Caco-2 (cell line): ENCODE measurements around the gene KRTAP2-2. TPM values are rescaled to one million over a fixed set of nuclear protein-coding genes. Genes with fewer than 3 reads are reported as not detected.

Experiments used
- BruUV-seq: library from RNA; stranded (reverse); fragments of 400-500 nt; replicated peaks from 2 replicates; lab custom pipeline; 2021; lab: Mats Ljungman, UMichigan
- CTCF ChIA-PET: fragments of 300-600 bp; sonication (Branson Sonifier 250); formaldehyde crosslinking; loops from one replicate; lab custom pipeline; 2022; ENCODE audit warnings: antibody characterized with exemption; lab: Charles Lee
- POLR2A ChIA-PET: fragments of 300-600 bp; sonication (Branson Sonifier 250); formaldehyde crosslinking; loops from one replicate; lab custom pipeline; 2022; ENCODE audit warnings: antibody characterized with exemption; lab: Charles Lee
- DNase-seq, 2 experiments: peaks; one replicate each; pipeline versions ENCODE4 v3.0.0 to v3.0.0-alpha.2; 2020 to 2022
- H3K27me3 ChIP-seq: replicated peaks from 2 replicates; pipeline ENCODE4 v1.6.0; 2011; ENCODE audit warnings: low read length; ENCODE audit not compliant: control insufficient read depth, insufficient read depth
- H3K36me3 ChIP-seq: 2 replicates; pipeline ENCODE4 v1.5.1; 2011; ENCODE audit warnings: low read length; ENCODE audit not compliant: control insufficient read depth, insufficient read depth
- H3K4me1 ChIP-seq: fragments of 250-450 bp; sonication (Bioruptor Pico); 2 replicates; pipeline ENCODE4 v1.5.1; 2020; ENCODE audit warnings: mild to moderate bottlenecking
- H3K4me3 ChIP-seq: 2 replicates; pipeline ENCODE4 v1.5.1; 2011; ENCODE audit warnings: low read depth, mild to moderate bottlenecking, control low read depth, low read length
- H3K9me3 ChIP-seq: fragments of 250-450 bp; sonication (Bioruptor Pico); 2 replicates; pipeline ENCODE4 v1.5.1; 2020; ENCODE audit warnings: mild to moderate bottlenecking, moderate library complexity
- H3K27ac Mint-ChIP-seq: one replicate; pipeline ENCODE4 v1.8.0; 2022; ENCODE audit warnings: mixed read lengths; ENCODE audit not compliant: unreplicated experiment
- H3K27me3 Mint-ChIP-seq: one replicate; pipeline ENCODE4 v1.8.0; 2022; ENCODE audit warnings: mixed read lengths; ENCODE audit not compliant: insufficient read depth, unreplicated experiment
- H3K36me3 Mint-ChIP-seq: one replicate; pipeline ENCODE4 v1.8.0; 2022; ENCODE audit warnings: mild to moderate bottlenecking, mixed read lengths; ENCODE audit not compliant: insufficient read depth, unreplicated experiment
- H3K4me1 Mint-ChIP-seq: one replicate; pipeline ENCODE4 v1.8.0; 2022; ENCODE audit warnings: low read depth, mixed read lengths; ENCODE audit not compliant: unreplicated experiment
- H3K4me3 Mint-ChIP-seq: one replicate; pipeline ENCODE4 v1.8.0; 2022; ENCODE audit warnings: mild to moderate bottlenecking, moderate library complexity, mixed read lengths; ENCODE audit not compliant: unreplicated experiment
- H3K9me3 Mint-ChIP-seq: one replicate; pipeline ENCODE4 v1.8.0; 2022; ENCODE audit warnings: mixed read lengths; ENCODE audit not compliant: unreplicated experiment
- intact Hi-C: fragments of 100-400 bp; cut with micrococcal nuclease; formaldehyde crosslinking; loops from one replicate; pipeline ENCODE4 v1.10.0; 2022; ENCODE audit not compliant: unreplicated experiment
- total RNA-seq: library from RNA; stranded (reverse); gene quantifications from 2 replicates; pipeline ENCODE4 v1.2.3, GENCODE V29; 2022
- TF ChIP-seq, protein P1 (sequence below), 2 experiments: fragments of 200-600 bp in 1 of 2; IDR thresholded peaks; 1 replicate in 1 of 2; 2 replicates in 1 of 2; pipeline versions ENCODE4 v1.5.1 to v1.8.0; 2011 to 2022; ENCODE audit warnings: antibody characterized with exemption in 1 of 2, control low read depth in 1 of 2, inconsistent platforms in 1 of 2, low read depth in 1 of 2, low read length in 1 of 2, mild to moderate bottlenecking in 1 of 2, moderate library complexity in 1 of 2; ENCODE audit not compliant: insufficient read depth in 1 of 2, severe bottlenecking in 1 of 2, unreplicated experiment in 1 of 2

The KRTAP2-2 gene
- total RNA-seq, 1 experiment from 2014 or later = not detected

DNA sequence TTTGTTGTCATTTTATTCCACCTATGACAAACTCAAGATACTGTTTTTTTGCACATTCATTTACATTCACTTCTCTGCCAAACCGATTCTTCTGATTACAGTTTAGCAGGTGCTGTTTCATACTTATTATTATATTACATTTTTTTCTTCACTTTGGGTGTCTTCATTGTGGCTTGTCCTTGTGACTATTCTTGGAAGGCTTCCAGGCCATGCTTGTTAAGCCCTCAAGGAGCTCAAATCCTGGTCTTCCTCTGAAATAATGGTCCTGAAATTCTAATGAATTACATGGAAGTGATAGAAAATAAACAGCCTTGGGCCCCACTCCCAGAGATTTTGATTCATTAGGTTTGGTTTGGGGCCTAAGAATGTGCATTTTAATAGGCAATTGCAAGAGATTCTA is 9.3 kb upstream of the KRTAP2-2 start:
- no peak overlapping the region for H3K4me3 Mint-ChIP-seq
- H3K4me1 Mint-ChIP-seq = peaks cover 34% of the 10 kb centered on the region
- CTCF ChIA-PET = no interaction called here
- intact Hi-C loops = loop anchor here (10.0 kb wide), 2 partner anchors 220 to 260 kb away; no protein-coding TSS in a partner anchor
- H3K9me3 Mint-ChIP-seq = peaks cover 23% of the 10 kb centered on the region
- no peaks in the 10 kb centered on the region for H3K27me3 Mint-ChIP-seq
- Histone ChIP-seq H3K4me1 (peaks cover 32% of the 10 kb centered on the region), H3K36me3 (no peaks in the 10 kb centered on the region), H3K9me3 (peaks cover 5% of the 10 kb centered on the region; the same call in 1 of the 2 replicates), H3K27me3 (no peaks in the 10 kb centered on the region), H3K4me3 (no peak overlapping the region)
- TF ChIP-seq, protein P1, sequence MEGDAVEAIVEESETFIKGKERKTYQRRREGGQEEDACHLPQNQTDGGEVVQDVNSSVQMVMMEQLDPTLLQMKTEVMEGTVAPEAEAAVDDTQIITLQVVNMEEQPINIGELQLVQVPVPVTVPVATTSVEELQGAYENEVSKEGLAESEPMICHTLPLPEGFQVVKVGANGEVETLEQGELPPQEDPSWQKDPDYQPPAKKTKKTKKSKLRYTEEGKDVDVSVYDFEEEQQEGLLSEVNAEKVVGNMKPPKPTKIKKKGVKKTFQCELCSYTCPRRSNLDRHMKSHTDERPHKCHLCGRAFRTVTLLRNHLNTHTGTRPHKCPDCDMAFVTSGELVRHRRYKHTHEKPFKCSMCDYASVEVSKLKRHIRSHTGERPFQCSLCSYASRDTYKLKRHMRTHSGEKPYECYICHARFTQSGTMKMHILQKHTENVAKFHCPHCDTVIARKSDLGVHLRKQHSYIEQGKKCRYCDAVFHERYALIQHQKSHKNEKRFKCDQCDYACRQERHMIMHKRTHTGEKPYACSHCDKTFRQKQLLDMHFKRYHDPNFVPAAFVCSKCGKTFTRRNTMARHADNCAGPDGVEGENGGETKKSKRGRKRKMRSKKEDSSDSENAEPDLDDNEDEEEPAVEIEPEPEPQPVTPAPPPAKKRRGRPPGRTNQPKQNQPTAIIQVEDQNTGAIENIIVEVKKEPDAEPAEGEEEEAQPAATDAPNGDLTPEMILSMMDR (IDR thresholded peaks at IDR 0.05; ENCODE audit: insufficient read depth in 1 of 2, low read depth in 1 of 2, low read length in 1 of 2, severe bottlenecking in 1 of 2, unreplicated experiment in 1 of 2) = no peak
- POLR2A ChIA-PET = no interaction called here
- H3K27ac Mint-ChIP-seq = no peak overlapping the region
- H3K36me3 Mint-ChIP-seq = peaks cover 4% of the 10 kb centered on the region
- BruUV-seq = no TSS peak
- DNase-seq = no peak

DNA sequence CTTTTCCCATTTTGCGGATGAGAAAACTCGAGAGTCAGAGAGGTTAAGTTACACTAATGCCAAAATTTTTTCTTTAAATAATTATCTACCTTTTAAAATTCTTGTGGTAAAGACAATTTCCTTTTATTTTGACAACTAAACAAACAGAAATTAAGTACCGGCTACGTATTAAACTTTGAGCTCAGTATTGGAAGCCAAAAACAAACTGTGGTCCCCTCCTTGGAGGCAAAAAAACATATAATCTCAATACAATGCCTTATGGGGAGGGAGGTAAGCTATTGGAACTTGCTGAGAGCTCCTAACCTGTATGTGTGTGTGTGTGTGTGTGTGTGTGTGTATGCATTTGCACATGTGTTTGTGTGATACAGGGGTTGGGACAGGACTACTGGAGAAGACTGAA is 8.4 kb upstream of the KRTAP2-2 start:
- TF ChIP-seq, protein P1 (IDR thresholded peaks at IDR 0.05; ENCODE audit: insufficient read depth in 1 of 2, low read depth in 1 of 2, low read length in 1 of 2, severe bottlenecking in 1 of 2, unreplicated experiment in 1 of 2) = no peak
- BruUV-seq = no TSS peak
- Mint-ChIP-seq H3K36me3 (peaks cover 12% of the 10 kb centered on the region), H3K4me1 (peaks cover 42% of the 10 kb centered on the region), H3K27me3 (no peaks in the 10 kb centered on the region), H3K4me3 (no peak overlapping the region), H3K9me3 (peaks cover 23% of the 10 kb centered on the region), H3K27ac (peak overlapping the region; percentile 28)
- Histone ChIP-seq H3K4me1 (peaks cover 39% of the 10 kb centered on the region), H3K4me3 (no peak overlapping the region), H3K36me3 (no peaks in the 10 kb centered on the region), H3K27me3 (no peaks in the 10 kb centered on the region), H3K9me3 (peaks cover 5% of the 10 kb centered on the region; the same call in 1 of the 2 replicates)
- intact Hi-C loops = loop anchor here (10.0 kb wide), 2 partner anchors 221 to 261 kb away; no protein-coding TSS in a partner anchor
- CTCF ChIA-PET = no interaction called here
- POLR2A ChIA-PET = no interaction called here
- DNase-seq = no peak

DNA sequence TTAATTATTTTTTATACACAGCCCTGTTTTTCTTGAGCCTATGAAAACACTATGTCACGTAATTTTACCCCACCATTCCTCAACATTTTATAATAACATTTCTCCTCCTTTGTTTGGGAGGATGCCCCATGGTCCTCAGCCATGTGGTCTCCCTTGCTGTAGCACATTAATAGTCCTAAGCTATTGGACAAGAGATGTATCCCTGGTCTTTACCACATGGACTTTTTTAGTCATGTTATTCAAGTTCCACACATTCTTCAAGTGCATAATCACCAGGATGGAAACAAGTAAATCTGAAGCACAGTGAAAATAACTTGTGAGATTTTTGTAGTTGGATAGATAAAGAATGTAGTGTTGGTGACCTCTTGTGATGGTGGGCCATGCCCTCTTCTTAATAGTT is 6.9 kb upstream of the KRTAP2-2 start:
- Histone ChIP-seq H3K4me3 (no peak overlapping the region), H3K9me3 (peaks cover 5% of the 10 kb centered on the region; the same call in 1 of the 2 replicates), H3K27me3 (no peaks in the 10 kb centered on the region), H3K36me3 (no peaks in the 10 kb centered on the region), H3K4me1 (peaks cover 49% of the 10 kb centered on the region)
- H3K4me3 Mint-ChIP-seq = no peak overlapping the region
- peaks cover 23% of the 10 kb centered on the region for H3K9me3 Mint-ChIP-seq
- peaks cover 45% of the 10 kb centered on the region for H3K4me1 Mint-ChIP-seq
- ChIA-PET CTCF (no interaction called here), POLR2A (no interaction called here)
- H3K27me3 Mint-ChIP-seq = no peaks in the 10 kb centered on the region
- H3K27ac Mint-ChIP-seq = peak overlapping the region; percentile 68
- intact Hi-C loops = loop anchor here (10.0 kb wide), 2 partner anchors 223 to 263 kb away; no protein-coding TSS in a partner anchor
- TF ChIP-seq, protein P1 (IDR thresholded peaks at IDR 0.05; ENCODE audit: insufficient read depth in 1 of 2, low read depth in 1 of 2, low read length in 1 of 2, severe bottlenecking in 1 of 2, unreplicated experiment in 1 of 2) = no peak
- DNase-seq = no peak
- H3K36me3 Mint-ChIP-seq = peaks cover 13% of the 10 kb centered on the region
- BruUV-seq = no TSS peak
